A673 (cell line): Measurements from ENCODE around the gene NETO1. TPM values are rescaled to one million over a fixed set of nuclear protein-coding genes. Genes with fewer than 3 reads are reported as not detected.

Experiments
- BruUV-seq: library from RNA; stranded (reverse); fragments of 400-500 nt; replicated peaks from 2 replicates; lab custom pipeline; 2021; lab: Mats Ljungman, UMichigan
- CTCF ChIA-PET: fragments of 300-600 bp; sonication (Branson Sonifier 250); formaldehyde crosslinking; loops from one replicate; lab custom pipeline; 2022; ENCODE audit warnings: antibody characterized with exemption; lab: Charles Lee
- POLR2A ChIA-PET: fragments of 300-600 bp; sonication (Branson Sonifier 250); formaldehyde crosslinking; loops from one replicate; lab custom pipeline; 2022; ENCODE audit warnings: antibody characterized with exemption; ENCODE audit not compliant: low non-redundant PET; lab: Charles Lee
- DNase-seq: peaks from one replicate; pipeline ENCODE4 v3.0.0-alpha.2; 2015; ENCODE audit warnings: low spot score
- H3K27ac ChIP-seq: fragments of 200-600 bp; sonication (generic); 2 replicates; pipeline ENCODE4 v1.5.1; 2016; ENCODE audit warnings: mixed run types, low read depth, mild to moderate bottlenecking, mixed read lengths, antibody characterized with exemption, low read length; ENCODE audit not compliant: poor library complexity, severe bottlenecking
- H3K27me3 ChIP-seq: fragments of 200-600 bp; sonication (generic); replicated peaks from 2 replicates; pipeline ENCODE4 v1.6.1; 2017; ENCODE audit warnings: mixed run types, low read depth, mild to moderate bottlenecking, mixed read lengths, antibody characterized with exemption, low read length; ENCODE audit not compliant: insufficient read depth, poor library complexity
- H3K36me3 ChIP-seq: fragments of 200-600 bp; sonication (generic); 2 replicates; pipeline ENCODE4 v1.6.1; 2016; ENCODE audit warnings: mixed run types, mild to moderate bottlenecking, mixed read lengths, antibody characterized with exemption, low read length; ENCODE audit not compliant: insufficient read depth, poor library complexity, severe bottlenecking
- H3K4me1 ChIP-seq: fragments of 200-600 bp; sonication (generic); 2 replicates; pipeline ENCODE4 v1.6.1; 2017; ENCODE audit warnings: mixed run types, mild to moderate bottlenecking, mixed read lengths, antibody characterized with exemption, low read length; ENCODE audit not compliant: insufficient read depth, poor library complexity, severe bottlenecking
- H3K4me3 ChIP-seq: fragments of 200-600 bp; sonication (generic); 2 replicates; pipeline ENCODE4 v1.5.1; 2016; ENCODE audit warnings: low read depth, mixed run types, mild to moderate bottlenecking, mixed read lengths, low read length; ENCODE audit not compliant: poor library complexity, severe bottlenecking
- H3K9me3 ChIP-seq: fragments of 200-600 bp; sonication (generic); 2 replicates; pipeline ENCODE4 v1.6.1; 2016; ENCODE audit warnings: mixed run types, low read depth, mild to moderate bottlenecking, mixed read lengths, antibody characterized with exemption, low read length; ENCODE audit not compliant: poor library complexity, severe bottlenecking
- EZH2 ChIP-seq: fragments of 200-600 bp; sonication (generic); IDR thresholded peaks from 2 replicates; pipeline ENCODE4 v1.6.1; 2017; ENCODE audit warnings: borderline replicate concordance, low read depth, mild to moderate bottlenecking, mixed read lengths, antibody characterized with exemption, low read length; ENCODE audit not compliant: poor library complexity, severe bottlenecking
- intact Hi-C: fragments of 100-400 bp; cut with micrococcal nuclease; formaldehyde crosslinking; loops from one replicate; pipeline ENCODE4 v1.10.0; 2022; ENCODE audit not compliant: unreplicated experiment
- total RNA-seq: library from RNA; stranded (reverse); gene quantifications from 2 replicates; pipeline ENCODE4 v1.2.3, GENCODE V29; 2021
- TF ChIP-seq, protein P1 (sequence below): fragments of 300-800, 200-600 bp; sonication (generic); conservative IDR thresholded peaks from 2 replicates; pipeline ENCODE4 v1.5.1; 2017; ENCODE audit warnings: low read depth, mild to moderate bottlenecking, antibody characterized with exemption, low read length, moderate library complexity, mixed read lengths

NETO1 gene
- total RNA-seq, 1 experiment from 2014 or later, result 12.1 TPM

DNA sequence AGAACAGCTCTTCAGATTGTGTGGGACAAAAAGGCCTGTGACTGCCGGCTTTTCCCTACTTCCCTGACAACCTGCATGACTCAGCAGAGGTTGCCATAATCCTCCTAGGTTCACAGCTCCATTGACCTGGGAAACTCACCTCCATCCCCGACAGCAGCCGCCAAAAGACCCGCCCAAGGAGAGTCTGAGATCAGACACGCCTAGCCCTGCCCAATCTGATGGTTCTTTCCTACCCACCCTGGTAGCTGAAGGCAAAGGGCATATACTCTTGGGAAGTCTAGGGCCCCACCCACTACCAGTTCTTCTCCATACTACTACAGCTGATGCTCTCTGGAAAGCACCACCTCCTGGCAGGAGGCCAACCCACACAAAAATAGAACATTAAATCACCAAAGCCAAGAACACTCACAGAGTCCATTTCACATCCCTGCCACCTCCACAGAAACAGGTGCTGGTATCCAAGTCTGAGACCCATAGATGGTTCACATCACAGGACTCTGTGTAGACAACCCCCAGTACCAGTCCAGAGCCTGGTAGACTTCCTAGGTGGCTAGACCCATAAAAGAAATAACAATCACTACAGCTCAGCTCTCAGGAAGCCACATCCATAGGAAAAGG, 140.6 kb downstream of the NETO1 start:
- Histone ChIP-seq H3K9me3 (no peaks in the 10 kb centered on the region), H3K27me3 (no peaks in the 10 kb centered on the region), H3K4me1 (no peaks in the 10 kb centered on the region), H3K4me3 (no peak overlapping the region), H3K27ac (no peak overlapping the region), H3K36me3 (no peaks in the 10 kb centered on the region)
- DNase-seq, result no peak
- ChIA-PET CTCF (no interaction called here), POLR2A (no interaction called here)
- intact Hi-C loops, result loop anchor here (2.0 kb wide), 1 partner anchor 48 kb away; no protein-coding TSS in a partner anchor
- TF ChIP-seq EZH2, result no peak
- TF ChIP-seq, protein P1, sequence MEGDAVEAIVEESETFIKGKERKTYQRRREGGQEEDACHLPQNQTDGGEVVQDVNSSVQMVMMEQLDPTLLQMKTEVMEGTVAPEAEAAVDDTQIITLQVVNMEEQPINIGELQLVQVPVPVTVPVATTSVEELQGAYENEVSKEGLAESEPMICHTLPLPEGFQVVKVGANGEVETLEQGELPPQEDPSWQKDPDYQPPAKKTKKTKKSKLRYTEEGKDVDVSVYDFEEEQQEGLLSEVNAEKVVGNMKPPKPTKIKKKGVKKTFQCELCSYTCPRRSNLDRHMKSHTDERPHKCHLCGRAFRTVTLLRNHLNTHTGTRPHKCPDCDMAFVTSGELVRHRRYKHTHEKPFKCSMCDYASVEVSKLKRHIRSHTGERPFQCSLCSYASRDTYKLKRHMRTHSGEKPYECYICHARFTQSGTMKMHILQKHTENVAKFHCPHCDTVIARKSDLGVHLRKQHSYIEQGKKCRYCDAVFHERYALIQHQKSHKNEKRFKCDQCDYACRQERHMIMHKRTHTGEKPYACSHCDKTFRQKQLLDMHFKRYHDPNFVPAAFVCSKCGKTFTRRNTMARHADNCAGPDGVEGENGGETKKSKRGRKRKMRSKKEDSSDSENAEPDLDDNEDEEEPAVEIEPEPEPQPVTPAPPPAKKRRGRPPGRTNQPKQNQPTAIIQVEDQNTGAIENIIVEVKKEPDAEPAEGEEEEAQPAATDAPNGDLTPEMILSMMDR, result no peak
- no TSS peak for BruUV-seq

DNA sequence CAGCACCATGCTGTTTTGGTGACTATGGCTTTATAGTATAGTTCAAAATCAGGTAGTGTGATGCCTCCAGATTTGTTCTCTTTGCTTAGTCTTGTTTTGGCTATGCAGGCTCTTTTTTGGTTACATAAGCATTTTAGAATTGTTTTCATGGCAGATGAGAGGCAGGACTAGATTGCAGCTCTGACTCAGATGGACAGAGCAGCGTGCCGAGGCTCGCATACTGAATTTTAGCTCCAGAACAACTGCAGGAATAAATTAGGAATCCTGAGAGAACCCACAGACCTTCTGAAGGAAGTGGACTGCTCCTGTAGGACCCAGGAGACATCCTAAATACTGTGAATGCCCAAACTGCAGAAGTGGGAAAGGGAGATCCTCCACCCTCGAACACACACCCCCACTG, 141.6 kb downstream of the NETO1 start:
- POLR2A ChIA-PET, result no interaction called here
- intact Hi-C loops, result loop anchor here (2.0 kb wide), 1 partner anchor 49 kb away; no protein-coding TSS in a partner anchor
- H3K27me3 ChIP-seq, result no peaks in the 10 kb centered on the region
- BruUV-seq, result no TSS peak
- CTCF ChIA-PET, result no interaction called here
- H3K4me3 ChIP-seq, result no peak overlapping the region
- no peak overlapping the region for H3K27ac ChIP-seq
- no peaks in the 10 kb centered on the region for H3K9me3 ChIP-seq
- H3K4me1 ChIP-seq, result no peaks in the 10 kb centered on the region
- no peaks in the 10 kb centered on the region for H3K36me3 ChIP-seq
- TF ChIP-seq, protein P1, result no peak
- no peak for TF ChIP-seq EZH2
- DNase-seq, result no peak

DNA sequence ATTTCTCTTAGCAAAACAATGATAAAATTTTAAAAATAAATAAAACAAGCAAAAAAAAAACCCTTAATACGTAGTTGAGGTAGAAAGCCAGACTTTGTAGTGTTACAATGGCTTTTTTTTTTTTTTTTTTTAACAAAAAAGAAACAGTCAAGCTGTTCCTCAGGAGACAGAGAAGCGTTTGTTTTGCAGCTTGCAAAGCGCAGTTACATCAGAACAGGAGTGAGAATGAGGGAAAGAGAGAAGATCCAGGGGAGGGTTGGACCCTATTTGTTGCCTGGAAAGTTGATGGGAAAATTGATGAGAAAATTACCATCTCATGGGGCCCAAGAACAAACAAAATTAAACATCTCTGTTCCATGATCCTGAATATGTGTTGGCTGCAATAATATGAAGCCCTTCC, 146.5 kb downstream of the NETO1 start:
- H3K4me3 ChIP-seq, result no peak overlapping the region
- H3K36me3 ChIP-seq, result no peaks in the 10 kb centered on the region
- no peaks in the 10 kb centered on the region for H3K4me1 ChIP-seq
- no peaks in the 10 kb centered on the region for H3K9me3 ChIP-seq
- no peak for DNase-seq
- ChIA-PET POLR2A (no interaction called here), CTCF (no interaction called here)
- no peak overlapping the region for H3K27ac ChIP-seq
- intact Hi-C loops, result no loop called here
- TF ChIP-seq, protein P1, result no peak
- TF ChIP-seq EZH2, result no peak
- BruUV-seq, result no TSS peak
- H3K27me3 ChIP-seq, result no peaks in the 10 kb centered on the region
